Measurements from ENCODE around the gene PNRC2.

DNA sequence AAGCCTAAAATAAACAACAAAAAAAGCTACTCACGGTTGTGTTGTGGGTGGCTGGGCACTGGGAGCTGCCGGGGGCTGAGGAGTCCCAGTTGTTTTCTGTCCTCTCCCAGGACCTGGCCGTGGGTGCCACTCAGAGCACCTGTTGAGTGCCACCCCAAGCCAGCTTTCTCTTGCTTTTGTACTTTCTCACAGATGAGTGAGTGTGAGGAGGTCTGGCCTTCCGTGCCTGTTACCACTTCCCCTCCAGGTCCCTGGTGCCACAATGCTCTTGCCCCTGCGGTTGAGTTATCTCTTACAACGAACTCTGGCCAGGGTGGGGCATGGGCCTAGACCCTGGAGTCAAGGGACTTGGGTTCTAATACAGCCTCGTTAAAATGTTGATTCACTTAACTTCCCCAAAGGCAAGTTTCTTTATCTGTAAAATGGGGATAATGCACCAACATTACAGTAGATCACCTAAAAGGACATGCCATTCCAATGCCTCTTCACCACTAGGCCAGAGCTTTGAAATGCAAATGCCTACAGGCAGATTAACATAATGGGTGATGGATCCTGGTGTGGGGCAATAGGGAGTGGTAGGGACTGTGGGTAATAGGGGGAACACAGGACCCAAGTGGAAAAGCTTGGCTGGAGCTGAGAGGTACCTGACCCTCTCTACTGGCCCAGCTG is 46.3 kb upstream of the PNRC2 start, which contains the start of gene CNR2:
- TF ChIP-seq, protein P1, sequence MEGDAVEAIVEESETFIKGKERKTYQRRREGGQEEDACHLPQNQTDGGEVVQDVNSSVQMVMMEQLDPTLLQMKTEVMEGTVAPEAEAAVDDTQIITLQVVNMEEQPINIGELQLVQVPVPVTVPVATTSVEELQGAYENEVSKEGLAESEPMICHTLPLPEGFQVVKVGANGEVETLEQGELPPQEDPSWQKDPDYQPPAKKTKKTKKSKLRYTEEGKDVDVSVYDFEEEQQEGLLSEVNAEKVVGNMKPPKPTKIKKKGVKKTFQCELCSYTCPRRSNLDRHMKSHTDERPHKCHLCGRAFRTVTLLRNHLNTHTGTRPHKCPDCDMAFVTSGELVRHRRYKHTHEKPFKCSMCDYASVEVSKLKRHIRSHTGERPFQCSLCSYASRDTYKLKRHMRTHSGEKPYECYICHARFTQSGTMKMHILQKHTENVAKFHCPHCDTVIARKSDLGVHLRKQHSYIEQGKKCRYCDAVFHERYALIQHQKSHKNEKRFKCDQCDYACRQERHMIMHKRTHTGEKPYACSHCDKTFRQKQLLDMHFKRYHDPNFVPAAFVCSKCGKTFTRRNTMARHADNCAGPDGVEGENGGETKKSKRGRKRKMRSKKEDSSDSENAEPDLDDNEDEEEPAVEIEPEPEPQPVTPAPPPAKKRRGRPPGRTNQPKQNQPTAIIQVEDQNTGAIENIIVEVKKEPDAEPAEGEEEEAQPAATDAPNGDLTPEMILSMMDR (IDR thresholded peaks at IDR 0.05), result no peak
- no peak for TF ChIP-seq EZH2 (IDR thresholded peaks at IDR 0.05)
